ENCODE data around the gene KRT25. TPM values are rescaled to one million over a fixed set of nuclear protein-coding genes. Genes with fewer than 3 reads are reported as not detected.

KRT25 gene
- not detected in 2 replicates for total RNA-seq

- intact Hi-C loops (cut with micrococcal nuclease) = no loop called here
Measured at GRCh38 chr17:40755231-40755630, at the start of gene KRT25. KRT25 (minus strand) TSS chr17:40755331; CDS start chr17:40755271, 60 bp downstream.

GRCh38 chr17:40803617-40804082, 48.5 kb upstream of the KRT25 start:
- intact Hi-C loops (cut with micrococcal nuclease) = loop anchor here (5.0 kb wide), 2 partner anchors 744 to 859 kb away; no protein-coding TSS in a partner anchor

GRCh38 chr17:40801157-40801556, 46.0 kb upstream of the KRT25 start:
- intact Hi-C loops (cut with micrococcal nuclease) = loop anchor here (5.0 kb wide), 2 partner anchors 746 to 861 kb away; no protein-coding TSS in a partner anchor

- intact Hi-C loops (cut with micrococcal nuclease) = loop anchor here (5.0 kb wide), 2 partner anchors 747 to 862 kb away; no protein-coding TSS in a partner anchor
Measured at GRCh38 chr17:40800381-40800780, 45.2 kb upstream of the KRT25 start.

- intact Hi-C loops (cut with micrococcal nuclease) = loop anchor here (5.0 kb wide), 2 partner anchors 747 to 862 kb away; no protein-coding TSS in a partner anchor
Measured at GRCh38 chr17:40799859-40800258, 44.7 kb upstream of the KRT25 start, which contains the start of gene KRT28. KRT28 (minus strand) TSS chr17:40799959; CDS start chr17:40799893, 66 bp downstream.

- intact Hi-C loops (cut with micrococcal nuclease) = no loop called here
Measured at GRCh38 chr17:40796846-40797245, 41.7 kb upstream of the KRT25 start.

GRCh38 chr17:40795019-40795667, 40.0 kb upstream of the KRT25 start:
- intact Hi-C loops (cut with micrococcal nuclease) = no loop called here

GRCh38 chr17:40794466-40794865, 39.3 kb upstream of the KRT25 start:
- intact Hi-C loops (cut with micrococcal nuclease) = no loop called here

GRCh38 chr17:40793832-40794231, 38.7 kb upstream of the KRT25 start:
- intact Hi-C loops (cut with micrococcal nuclease) = no loop called here

GRCh38 chr17:40791787-40792436, 36.8 kb upstream of the KRT25 start:
- intact Hi-C loops (cut with micrococcal nuclease) = no loop called here

- intact Hi-C loops (cut with micrococcal nuclease) = no loop called here
Measured at GRCh38 chr17:40791111-40791510, 36.0 kb upstream of the KRT25 start.

- intact Hi-C loops (cut with micrococcal nuclease) = no loop called here
Measured at GRCh38 chr17:40782450-40782849, 27.3 kb upstream of the KRT25 start, which contains the start of gene KRT27. KRT27 (minus strand) TSS chr17:40782550; CDS start chr17:40782493, 57 bp downstream.

- intact Hi-C loops (cut with micrococcal nuclease) = no loop called here
Measured at GRCh38 chr17:40779181-40779909, 24.2 kb upstream of the KRT25 start.

GRCh38 chr17:40778461-40778860, 23.3 kb upstream of the KRT25 start:
- intact Hi-C loops (cut with micrococcal nuclease) = no loop called here

- intact Hi-C loops (cut with micrococcal nuclease) = no loop called here
Measured at GRCh38 chr17:40777971-40778370, 22.8 kb upstream of the KRT25 start.

GRCh38 chr17:40777459-40777858, 22.3 kb upstream of the KRT25 start:
- intact Hi-C loops (cut with micrococcal nuclease) = no loop called here

- intact Hi-C loops (cut with micrococcal nuclease) = no loop called here
Measured at GRCh38 chr17:40775945-40776344, 20.8 kb upstream of the KRT25 start.

- intact Hi-C loops (cut with micrococcal nuclease) = no loop called here
Measured at GRCh38 chr17:40772101-40772500, 17.0 kb upstream of the KRT25 start, which contains the start of gene KRT26. KRT26 (minus strand) TSS chr17:40772201; CDS start chr17:40772113, 88 bp downstream.

- intact Hi-C loops (cut with micrococcal nuclease) = no loop called here
Measured at GRCh38 chr17:40765657-40766056, 10.5 kb upstream of the KRT25 start.

GRCh38 chr17:40763752-40764151, 8.6 kb upstream of the KRT25 start:
- intact Hi-C loops (cut with micrococcal nuclease) = no loop called here
